Measurements from ENCODE around the gene MGAT4A. TPM values are rescaled to one million over a fixed set of nuclear protein-coding genes. Genes with fewer than 3 reads are reported as not detected.

The MGAT4A gene
- total RNA-seq, 4 donors from 2014 or later, result 20.4 to 59.6 (median 39.8) TPM

DNA sequence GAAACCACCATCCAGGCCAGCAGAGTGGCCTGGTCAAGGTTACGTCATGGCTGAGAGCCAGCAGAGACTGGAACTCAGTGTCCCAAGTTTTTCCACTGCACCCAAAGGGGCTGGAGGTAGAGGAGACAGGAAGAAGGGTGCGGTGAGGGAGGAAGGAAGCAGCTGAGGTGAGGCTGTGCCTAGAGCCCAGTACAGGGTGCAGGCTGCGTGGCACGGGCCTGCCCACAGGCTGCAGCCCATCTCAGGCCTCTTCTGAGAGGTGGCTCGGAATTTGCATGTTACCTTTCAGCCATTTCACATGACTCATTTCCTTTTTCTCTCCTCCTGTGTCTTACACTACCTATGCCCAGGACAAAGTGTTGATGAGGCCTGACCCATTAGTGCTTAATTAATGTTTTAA is 13.7 kb upstream of the MGAT4A start:
- DNase-seq, result no peak
- intact Hi-C loops (cut with DNase I), result no loop called here
- Histone ChIP-seq H3K4me3 (replicated peaks in 1 of 3) (no peak overlapping the region), H3K27me3 (no peaks in the 10 kb centered on the region), H3K9me3 (no peaks in the 10 kb centered on the region), H3K4me1 (peaks cover 0 to 6% of the 10 kb centered on the region in 2 donors), H3K36me3 (no peaks in the 10 kb centered on the region), H3K27ac (no peak overlapping the region)
- TF ChIP-seq CTCF (IDR thresholded peaks at IDR 0.05) (no peak), POLR2A (IDR thresholded peaks at IDR 0.05) (no peak)
- 90 to 92% methylated on average over 5 of the region's 5 CpGs for WGBS, 2 donors

- no peak for TF ChIP-seq POLR2A (IDR thresholded peaks at IDR 0.05)
- no peak for TF ChIP-seq CTCF (IDR thresholded peaks at IDR 0.05)
- DNase-seq, result peak in 1 of 2 donors; percentile 28
- Histone ChIP-seq H3K4me3 (replicated peaks in 1 of 3) (no peak overlapping the region), H3K9me3 (no peaks in the 10 kb centered on the region), H3K36me3 (no peaks in the 10 kb centered on the region), H3K27ac (no peak overlapping the region), H3K27me3 (no peaks in the 10 kb centered on the region), H3K4me1 (peaks cover 0 to 6% of the 10 kb centered on the region in 2 donors)
- 91 to 100% methylated on average over 1 of the region's 1 CpG for WGBS, 2 donors
- intact Hi-C loops (cut with DNase I), result no loop called here
These were observed 12.9 kb upstream of the MGAT4A start for GRCh38 chr2:98743835-98744234.

DNA sequence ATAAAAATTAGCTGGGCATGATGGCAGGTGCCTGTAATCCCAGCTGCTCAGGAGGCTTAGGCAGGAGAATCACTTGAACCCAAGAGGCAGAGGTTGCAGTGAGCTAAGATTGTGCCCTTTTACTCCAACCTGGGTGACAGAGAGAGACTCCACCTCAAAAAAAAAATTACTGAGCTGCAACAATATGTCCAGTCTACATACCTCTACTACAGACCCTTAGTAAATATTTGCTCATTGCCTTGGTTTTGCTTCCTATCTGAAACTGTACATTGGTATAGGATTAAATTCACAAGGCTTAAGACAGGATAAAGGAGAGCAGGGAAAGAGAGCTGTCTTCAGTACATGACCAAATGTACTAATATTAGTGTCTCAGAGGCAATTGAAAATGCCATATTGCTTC is 8.1 kb upstream of the MGAT4A start:
- Histone ChIP-seq H3K36me3 (no peaks in the 10 kb centered on the region), H3K27ac (no peak overlapping the region), H3K4me3 (replicated peaks in 1 of 3) (no peak overlapping the region), H3K4me1 (peaks cover 0 to 6% of the 10 kb centered on the region in 2 donors), H3K9me3 (no peaks in the 10 kb centered on the region), H3K27me3 (no peaks in the 10 kb centered on the region)
- TF ChIP-seq POLR2A (IDR thresholded peaks at IDR 0.05) (no peak), CTCF (IDR thresholded peaks at IDR 0.05) (no peak)
- no peak for DNase-seq
- intact Hi-C loops (cut with DNase I), result loop anchor here (10.0 kb wide), 1 partner anchor 66 kb away; no protein-coding TSS in a partner anchor

- H3K27me3 ChIP-seq, result no peaks in the 10 kb centered on the region
- no peak for TF ChIP-seq POLR2A (IDR thresholded peaks at IDR 0.05)
- no peak for TF ChIP-seq CTCF (IDR thresholded peaks at IDR 0.05)
- DNase-seq, result no peak
- H3K27ac ChIP-seq, result no peak overlapping the region
- H3K9me3 ChIP-seq, result no peaks in the 10 kb centered on the region
- H3K4me3 ChIP-seq (replicated peaks in 1 of 3), result no peak overlapping the region
- peaks cover 0 to 6% of the 10 kb centered on the region in 2 donors for H3K4me1 ChIP-seq
- WGBS, 2 donors, result 95 to 99% methylated on average over 3 of the region's 3 CpGs
- intact Hi-C loops (cut with DNase I), result loop anchor here (10.0 kb wide), 1 partner anchor 66 kb away; no protein-coding TSS in a partner anchor
- H3K36me3 ChIP-seq, result no peaks in the 10 kb centered on the region
These were observed 7.4 kb upstream of the MGAT4A start for GRCh38 chr2:98738304-98738703.

- H3K9me3 ChIP-seq, result no peaks in the 10 kb centered on the region
- H3K27ac ChIP-seq, result no peak overlapping the region
- intact Hi-C loops (cut with DNase I), result loop anchor here (10.0 kb wide), 1 partner anchor 67 kb away; no protein-coding TSS in a partner anchor
- H3K4me3 ChIP-seq (replicated peaks in 1 of 3), result no peak overlapping the region
- TF ChIP-seq CTCF (IDR thresholded peaks at IDR 0.05) (no peak), POLR2A (IDR thresholded peaks at IDR 0.05) (no peak)
- H3K27me3 ChIP-seq, result no peaks in the 10 kb centered on the region
- no peaks in the 10 kb centered on the region for H3K36me3 ChIP-seq
- WGBS, 2 donors, result 94 to 100% methylated on average over 4 of the region's 4 CpGs
- no peak for DNase-seq
- peaks cover 0 to 6% of the 10 kb centered on the region in 2 donors for H3K4me1 ChIP-seq
These were observed 6.9 kb upstream of the MGAT4A start for GRCh38 chr2:98737848-98738247.
